Loucy (cell line): ENCODE data around the gene PADI1.

Source experiments
- H2AFZ ChIP-seq: fragments of 200-600 bp; sonication (generic); 2 replicates; pipeline ENCODE4 v1.6.0; 2016; ENCODE audit warnings: antibody characterized with exemption, mild to moderate bottlenecking, low read length, moderate library complexity
- H3F3A ChIP-seq: fragments of 200-600 bp; 2 replicates; pipeline ENCODE4 v1.6.0; 2016; ENCODE audit warnings: antibody characterized with exemption, low read depth, mild to moderate bottlenecking
- H3K27me3 ChIP-seq: fragments of 200-600 bp; sonication (generic); 2 replicates; pipeline ENCODE4 v1.6.1; 2014; ENCODE audit warnings: low read length, mild to moderate bottlenecking; ENCODE audit not compliant: insufficient read depth, poor library complexity, severe bottlenecking
- H3K36me3 ChIP-seq: fragments of 200-600 bp; sonication (generic); 2 replicates; pipeline ENCODE4 v1.6.1; 2016; ENCODE audit warnings: low read length; ENCODE audit not compliant: insufficient read depth
- H3K4me1 ChIP-seq: fragments of 200-600 bp; sonication (generic); 2 replicates; pipeline ENCODE4 v1.5.1; 2014; ENCODE audit warnings: low read length, mild to moderate bottlenecking; ENCODE audit not compliant: insufficient read depth, poor library complexity, severe bottlenecking
- H3K4me2 ChIP-seq: fragments of 200-600 bp; sonication (generic); 2 replicates; pipeline ENCODE4 v1.6.0; 2014; ENCODE audit warnings: antibody characterized with exemption, low read length, low read depth, mild to moderate bottlenecking; ENCODE audit not compliant: poor library complexity, severe bottlenecking
- H3K4me3 ChIP-seq: fragments of 200-600 bp; sonication (generic); 2 replicates; pipeline ENCODE4 v1.5.1; 2014; ENCODE audit warnings: low read length, mild to moderate bottlenecking, mixed read lengths; ENCODE audit not compliant: poor library complexity, severe bottlenecking
- H3K79me2 ChIP-seq: fragments of 200-600 bp; sonication (generic); 2 replicates; pipeline ENCODE4 v1.6.1; 2014; ENCODE audit warnings: low read length; ENCODE audit not compliant: insufficient read depth
- H3K9ac ChIP-seq: fragments of 200-600 bp; sonication (generic); 2 replicates; pipeline ENCODE4 v1.6.0; 2014; ENCODE audit warnings: mild to moderate bottlenecking, low read depth, low read length, moderate library complexity; ENCODE audit not compliant: poor library complexity, severe bottlenecking
- H3K9me2 ChIP-seq: fragments of 200-600 bp; sonication (generic); replicated peaks from 2 replicates; pipeline ENCODE4 v1.6.1; 2016; ENCODE audit warnings: low read depth, low read length, mixed read lengths
- H3K9me3 ChIP-seq: fragments of 200-600 bp; sonication (generic); 2 replicates; pipeline ENCODE4 v1.6.1; 2014; ENCODE audit warnings: mild to moderate bottlenecking, antibody characterized with exemption, low read length, low read depth; ENCODE audit not compliant: insufficient read depth
- H4K20me1 ChIP-seq: fragments of 200-600 bp; sonication (generic); 2 replicates; pipeline ENCODE4 v1.6.0; 2014; ENCODE audit warnings: antibody characterized with exemption, low read length, mild to moderate bottlenecking; ENCODE audit not compliant: insufficient read depth, poor library complexity, severe bottlenecking
- CTCF ChIP-seq: fragments of 200-600 bp; sonication (generic); conservative IDR thresholded peaks from 2 replicates; pipeline ENCODE4 v1.5.1; 2014; ENCODE audit warnings: mild to moderate bottlenecking, antibody characterized with exemption, low read length
- EZH2phosphoT487 ChIP-seq: fragments of 200-600 bp; IDR thresholded peaks from 2 replicates; pipeline ENCODE4 v1.6.1; 2018; ENCODE audit warnings: antibody characterized with exemption, mild to moderate bottlenecking, moderate library complexity, borderline replicate concordance

PADI1 gene

DNA sequence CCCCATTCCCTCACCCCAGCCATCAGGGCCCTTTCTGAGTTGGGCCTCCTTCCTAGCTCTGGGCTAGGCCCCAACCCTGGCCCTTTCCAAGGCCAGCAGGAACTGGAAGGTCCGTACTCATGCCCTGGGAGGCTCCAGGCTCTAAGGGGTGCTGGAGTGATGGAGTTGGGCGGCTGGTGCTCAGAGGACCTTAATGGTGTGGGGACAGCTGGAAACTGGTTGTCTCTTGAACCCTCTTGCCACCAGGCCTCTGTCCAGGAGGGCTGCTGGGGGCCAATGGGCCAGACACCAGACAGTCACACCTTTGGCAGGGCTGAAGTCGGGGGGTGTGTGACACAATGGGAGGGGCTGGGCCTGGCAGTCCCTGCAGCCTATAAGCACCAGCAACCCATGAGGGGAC lies 9.2 kb upstream of the PADI1 start:
- H2AFZ ChIP-seq: no peak overlapping the region
- no peaks in the 10 kb centered on the region for H3K36me3 ChIP-seq
- no peak overlapping the region for H3K4me2 ChIP-seq
- H3K27me3 ChIP-seq: no peaks in the 10 kb centered on the region
- no peaks in the 10 kb centered on the region for H4K20me1 ChIP-seq
- H3K4me3 ChIP-seq: no peak overlapping the region
- no peaks in the 10 kb centered on the region for H3K9me3 ChIP-seq
- H3K9me2 ChIP-seq: no peaks in the 10 kb centered on the region
- no peaks in the 10 kb centered on the region for H3K79me2 ChIP-seq
- H3K4me1 ChIP-seq: peaks cover 17% of the 10 kb centered on the region
- TF ChIP-seq EZH2phosphoT487: no peak
- no peak for TF ChIP-seq CTCF
- no peaks in the 10 kb centered on the region for H3F3A ChIP-seq
- no peak overlapping the region for H3K9ac ChIP-seq

GRCh38 chr1:17196496-17197185 lies 8.3 kb upstream of the PADI1 start:
- H3K4me2 ChIP-seq: no peak overlapping the region
- H3K9ac ChIP-seq: no peak overlapping the region
- H3K9me3 ChIP-seq: no peaks in the 10 kb centered on the region
- H3K4me1 ChIP-seq: peaks cover 26% of the 10 kb centered on the region
- no peaks in the 10 kb centered on the region for H3F3A ChIP-seq
- H3K79me2 ChIP-seq: no peaks in the 10 kb centered on the region
- no peaks in the 10 kb centered on the region for H3K27me3 ChIP-seq
- TF ChIP-seq EZH2phosphoT487: no peak
- no peak for TF ChIP-seq CTCF
- H4K20me1 ChIP-seq: no peaks in the 10 kb centered on the region
- H3K36me3 ChIP-seq: no peaks in the 10 kb centered on the region
- H3K4me3 ChIP-seq: no peak overlapping the region
- no peak overlapping the region for H2AFZ ChIP-seq
- H3K9me2 ChIP-seq: no peaks in the 10 kb centered on the region

DNA sequence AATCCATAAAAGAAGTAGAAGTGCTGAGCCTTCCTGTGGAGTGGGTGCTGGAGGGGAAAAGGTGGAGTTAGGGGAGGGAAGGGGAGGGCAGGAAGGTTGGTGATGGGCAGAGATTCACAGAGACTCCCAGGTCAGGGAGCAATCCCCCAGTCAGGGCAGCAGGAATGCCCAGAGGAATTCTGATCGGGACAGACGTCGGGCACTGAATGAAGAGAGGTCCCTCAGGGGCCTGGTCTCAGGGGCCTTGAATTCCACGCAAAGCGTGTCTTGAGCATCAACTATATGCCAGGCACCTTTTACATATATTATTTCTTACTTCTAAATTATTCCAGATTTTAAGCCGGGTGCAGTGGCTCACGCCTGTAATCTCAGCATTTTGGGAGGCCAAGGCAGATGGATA lies 7.2 kb upstream of the PADI1 start:
- H4K20me1 ChIP-seq: no peaks in the 10 kb centered on the region
- H3K79me2 ChIP-seq: no peaks in the 10 kb centered on the region
- H3K9ac ChIP-seq: no peak overlapping the region
- no peaks in the 10 kb centered on the region for H3K9me2 ChIP-seq
- H3K4me1 ChIP-seq: peaks cover 36% of the 10 kb centered on the region
- no peak overlapping the region for H2AFZ ChIP-seq
- H3F3A ChIP-seq: 0 out of 2 replicates have a peak, but pooled peaks cover 2% of the 10 kb centered on the region
- H3K27me3 ChIP-seq: no peaks in the 10 kb centered on the region
- H3K36me3 ChIP-seq: no peaks in the 10 kb centered on the region
- no peak overlapping the region for H3K4me2 ChIP-seq
- H3K9me3 ChIP-seq: no peaks in the 10 kb centered on the region
- H3K4me3 ChIP-seq: no peak overlapping the region
- TF ChIP-seq EZH2phosphoT487 (no peak), CTCF (no peak)
